Muscle layer of duodenum (tissue), 2 donors: ENCODE measurements around the gene URB2.
"Not testable (repeated sequence)": the region's sequence is repeated elsewhere in the genome, so short reads cannot be mapped to it uniquely, and the experiment has no call there.

Experiments used
- H3K27ac ChIP-seq: one replicate; pipeline ENCODE4 v1.7.0; 2013; ENCODE audit warnings: mild to moderate bottlenecking, low read length
- H3K27me3 ChIP-seq: one replicate; pipeline ENCODE4 v1.7.0; 2013; ENCODE audit warnings: low read depth, mild to moderate bottlenecking, control low read depth, low read length
- H3K36me3 ChIP-seq, 2 donors: one replicate each; pipeline ENCODE4 v1.7.0; 2013; ENCODE audit warnings: low read length in 2 of 2, control low read depth in 1 of 2, mild to moderate bottlenecking in 1 of 2; ENCODE audit not compliant: insufficient read depth in 2 of 2, control insufficient read depth in 1 of 2
- H3K4me1 ChIP-seq, 2 donors: one replicate each; pipeline ENCODE4 v1.7.0; 2013; ENCODE audit warnings: low read length in 2 of 2, mild to moderate bottlenecking in 2 of 2, control low read depth in 1 of 2, moderate library complexity in 1 of 2; ENCODE audit not compliant: insufficient read depth in 2 of 2, control insufficient read depth in 1 of 2
- H3K4me3 ChIP-seq, 2 donors: one replicate each; pipeline ENCODE4 v1.7.0; 2013; ENCODE audit warnings: low read length in 2 of 2, low read depth in 1 of 2, mild to moderate bottlenecking in 1 of 2
- H3K9me3 ChIP-seq, 2 donors: one replicate each; pipeline ENCODE4 v1.7.0; 2013; ENCODE audit warnings: low read length in 2 of 2, control low read depth in 1 of 2, mild to moderate bottlenecking in 1 of 2; ENCODE audit not compliant: control insufficient read depth in 1 of 2
- donor health status: healthy.

Gene URB2

DNA sequence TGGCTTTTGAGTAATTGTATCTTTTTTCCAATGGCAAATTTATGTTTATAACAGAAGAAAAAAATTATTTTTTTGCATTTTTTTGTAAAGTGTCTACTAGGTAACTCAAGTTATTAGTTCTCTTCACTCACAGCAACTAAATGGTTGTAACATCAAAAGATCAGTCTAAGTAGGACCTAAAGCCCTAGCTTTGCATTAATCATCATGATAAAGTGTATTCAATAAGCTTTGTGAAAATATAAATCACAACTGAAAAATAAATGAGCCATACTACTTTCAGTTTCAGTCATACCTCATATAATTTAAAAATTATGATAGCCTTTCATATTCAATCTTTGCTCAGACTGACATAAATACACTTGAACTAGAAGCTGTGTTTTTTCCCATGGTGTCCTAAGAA lies 7.0 kb upstream of the URB2 start:
- H3K27me3 ChIP-seq: no peaks in the 10 kb centered on the region
- peaks cover 3 to 7% of the 10 kb centered on the region in 2 donors for H3K4me1 ChIP-seq
- no peak overlapping the region for H3K27ac ChIP-seq

DNA sequence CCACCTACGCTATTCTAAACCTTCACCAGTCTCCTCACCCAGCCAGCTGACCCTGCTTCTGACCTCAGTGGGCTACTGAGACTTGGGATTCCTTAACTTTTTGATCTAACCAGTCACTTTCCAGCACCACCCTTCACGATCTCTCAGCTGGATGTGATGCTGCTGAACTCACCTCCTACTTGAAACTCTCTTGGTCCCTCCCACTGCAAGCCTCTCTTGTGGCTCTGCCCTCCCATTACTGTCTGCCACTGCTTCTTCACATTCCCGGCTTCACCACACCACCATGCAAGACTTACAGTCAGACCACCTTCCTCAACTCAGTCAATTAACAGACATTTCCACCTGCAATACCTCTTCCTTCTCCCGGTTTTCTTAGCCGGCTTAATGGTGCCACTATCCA lies 6.4 kb upstream of the URB2 start:
- no peak overlapping the region for H3K27ac ChIP-seq
- no peak overlapping the region for H3K4me3 ChIP-seq
- peaks cover 8 to 13% of the 10 kb centered on the region in 2 donors for H3K4me1 ChIP-seq
- H3K9me3 ChIP-seq: no peaks in the 10 kb centered on the region
- no peaks in the 10 kb centered on the region for H3K27me3 ChIP-seq
- H3K36me3 ChIP-seq: no peaks in the 10 kb centered on the region

More for the DNA sequence above, 7.0 kb upstream of the URB2 start:
- Histone ChIP-seq H3K9me3 (no peaks in the 10 kb centered on the region), H3K36me3 (peaks cover 2 to 3% of the 10 kb centered on the region in 2 donors), H3K4me3 (no peak overlapping the region)

- H3K9me3 ChIP-seq: no peaks in the 10 kb centered on the region
- peaks cover 8 to 16% of the 10 kb centered on the region in 2 donors for H3K4me1 ChIP-seq
- H3K27ac ChIP-seq: no peak overlapping the region
- no peaks in the 10 kb centered on the region for H3K36me3 ChIP-seq
- H3K4me3 ChIP-seq: no peak overlapping the region
- no peaks in the 10 kb centered on the region for H3K27me3 ChIP-seq
Measured at GRCh38 chr1:229620876-229621275, 5.2 kb upstream of the URB2 start.

- Histone ChIP-seq H3K27me3 (no peaks in the 10 kb centered on the region), H3K4me3 (no peak overlapping the region), H3K36me3 (no peaks in the 10 kb centered on the region), H3K9me3 (no peaks in the 10 kb centered on the region), H3K27ac (no peak overlapping the region), H3K4me1 (peaks cover 8 to 16% of the 10 kb centered on the region in 2 donors)
Measured at GRCh38 chr1:229621663-229622062, 4.4 kb upstream of the URB2 start.

DNA sequence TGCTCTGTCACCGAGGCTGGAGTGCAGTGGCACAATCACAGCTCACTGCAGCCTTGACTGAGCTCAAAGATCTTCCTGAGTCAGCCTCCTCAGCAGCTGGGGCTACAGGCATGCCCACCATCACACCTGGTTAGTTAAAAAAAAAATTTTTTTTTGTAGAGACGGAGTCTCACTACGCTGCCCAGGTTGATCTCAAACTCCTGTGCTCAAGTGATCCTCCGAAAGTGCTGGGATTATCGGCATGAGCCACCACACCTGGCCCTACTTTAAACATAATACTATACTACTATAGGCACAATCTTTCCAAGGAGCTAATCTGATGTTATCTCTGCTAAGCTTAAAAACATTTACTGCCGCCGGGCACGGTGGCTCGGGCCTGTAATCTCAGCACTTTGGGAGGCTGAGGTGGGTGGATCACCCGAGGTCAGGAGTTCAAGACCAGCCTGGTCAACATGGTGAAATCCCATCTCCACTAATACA lies 3.4 kb upstream of the URB2 start:
- H3K9me3 ChIP-seq, H3K4me3 ChIP-seq, H3K36me3 ChIP-seq, H3K27me3 ChIP-seq, H3K27ac ChIP-seq: not testable (repeated sequence)
- H3K4me1 ChIP-seq: peaks cover 14 to 26% of the 10 kb centered on the region in 2 donors

DNA sequence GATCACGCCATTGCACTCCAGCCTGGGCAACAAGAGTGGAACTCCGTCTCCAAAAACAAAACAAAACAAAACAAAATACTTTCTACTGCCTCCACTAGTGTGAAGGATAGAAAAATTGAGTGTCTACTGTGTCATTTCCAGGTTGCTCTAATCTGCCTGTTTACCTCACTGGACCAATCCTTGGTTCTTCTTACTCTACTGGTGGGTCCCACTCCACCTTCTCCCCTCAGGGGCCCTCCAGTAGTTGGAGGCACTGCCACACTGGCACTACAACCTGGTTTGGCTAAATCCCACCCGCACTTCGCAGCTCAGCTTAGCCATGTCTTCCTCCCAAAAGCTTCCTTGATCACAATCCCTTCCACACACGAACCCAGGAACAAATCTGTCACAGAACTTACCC lies 2.8 kb upstream of the URB2 start:
- peaks cover 14 to 26% of the 10 kb centered on the region in 2 donors for H3K4me1 ChIP-seq
- no peaks in the 10 kb centered on the region for H3K27me3 ChIP-seq
- H3K4me3 ChIP-seq: no peak overlapping the region
- no peak overlapping the region for H3K27ac ChIP-seq
- no peaks in the 10 kb centered on the region for H3K36me3 ChIP-seq
- no peaks in the 10 kb centered on the region for H3K9me3 ChIP-seq

GRCh38 chr1:229623838-229624237 lies 2.2 kb upstream of the URB2 start:
- Histone ChIP-seq H3K9me3 (no peaks in the 10 kb centered on the region), H3K36me3 (no peaks in the 10 kb centered on the region), H3K27ac (no peak overlapping the region), H3K4me1 (peaks cover 14 to 26% of the 10 kb centered on the region in 2 donors), H3K27me3 (no peaks in the 10 kb centered on the region), H3K4me3 (no peak overlapping the region)

- peak overlapping the region; percentile 37 for H3K27ac ChIP-seq
- H3K4me1 ChIP-seq: peaks cover 14 to 26% of the 10 kb centered on the region in 2 donors
- H3K4me3 ChIP-seq: peak overlapping the region; percentile 72 to 80
- no peaks in the 10 kb centered on the region for H3K27me3 ChIP-seq
- no peaks in the 10 kb centered on the region for H3K9me3 ChIP-seq
- no peaks in the 10 kb centered on the region for H3K36me3 ChIP-seq
Measured at GRCh38 chr1:229624521-229625070, 1.5 kb upstream of the URB2 start.

GRCh38 chr1:229625071-229625914 lies 754 bp upstream of the URB2 start:
- no peaks in the 10 kb centered on the region for H3K9me3 ChIP-seq
- H3K36me3 ChIP-seq: no peaks in the 10 kb centered on the region
- peaks cover 14 to 26% of the 10 kb centered on the region in 2 donors for H3K4me1 ChIP-seq
- peak overlapping the region; percentile 37 for H3K27ac ChIP-seq
- peak overlapping the region; percentile 80 to 91 for H3K4me3 ChIP-seq
- no peaks in the 10 kb centered on the region for H3K27me3 ChIP-seq

- H3K27ac ChIP-seq: peak overlapping the region; percentile 40
Measured at GRCh38 chr1:229627003-229627402, 956 bp downstream of the URB2 start.

DNA sequence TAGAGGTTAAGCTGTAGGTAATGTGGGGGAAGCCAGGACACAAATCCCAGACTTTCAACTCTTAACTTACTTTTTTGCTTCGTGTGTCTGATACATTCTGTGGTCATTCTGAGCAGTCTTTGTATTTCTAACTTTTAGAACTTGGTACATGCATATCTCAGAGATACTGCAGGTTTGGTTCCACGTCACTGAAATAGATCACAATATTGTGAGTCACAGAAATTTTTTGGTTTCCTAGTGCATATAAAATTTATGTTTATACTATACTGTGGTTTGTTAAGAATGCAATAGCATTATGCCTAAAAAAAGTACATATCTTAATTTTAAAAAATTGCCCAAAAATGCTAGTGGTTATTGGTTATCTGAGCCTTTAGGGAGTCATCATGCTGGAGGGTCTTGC lies 3.2 kb downstream of the URB2 start:
- no peak overlapping the region for H3K4me3 ChIP-seq
- H3K4me1 ChIP-seq: peaks cover 8 to 16% of the 10 kb centered on the region in 2 donors
- no peak overlapping the region for H3K27ac ChIP-seq
- no peaks in the 10 kb centered on the region for H3K9me3 ChIP-seq
- H3K36me3 ChIP-seq: peaks cover 0 to 2% of the 10 kb centered on the region in 2 donors
- H3K27me3 ChIP-seq: no peaks in the 10 kb centered on the region

More at GRCh38 chr1:229627003-229627402, 956 bp downstream of the URB2 start:
- H3K4me1 ChIP-seq: peaks cover 14 to 26% of the 10 kb centered on the region in 2 donors
- peak overlapping the region; percentile 91 for H3K4me3 ChIP-seq
- H3K36me3 ChIP-seq: no peaks in the 10 kb centered on the region
- no peaks in the 10 kb centered on the region for H3K27me3 ChIP-seq
- no peaks in the 10 kb centered on the region for H3K9me3 ChIP-seq
